ENCODE data around the gene RASSF9.

DNA sequence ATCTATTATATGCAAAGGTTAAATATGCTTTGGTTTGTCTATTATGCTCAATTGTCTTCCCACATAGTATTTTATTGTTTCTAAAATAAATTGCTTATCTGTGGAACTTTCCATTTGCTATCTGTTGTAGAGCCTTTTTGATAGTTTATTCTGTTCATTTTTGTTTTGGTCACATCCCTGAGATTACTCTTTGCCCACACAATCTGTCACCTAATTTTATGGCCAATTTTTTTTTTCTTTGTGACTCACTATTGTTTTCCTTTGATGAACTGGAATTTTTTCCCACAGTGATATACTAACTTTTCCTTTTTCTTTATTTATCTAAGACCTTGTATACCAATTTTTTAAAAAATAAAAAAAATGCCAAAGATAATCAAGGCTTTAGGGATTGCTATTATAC is 61.1 kb downstream of the RASSF9 start:
- TF ChIP-seq FOXK2 (IDR thresholded peaks at IDR 0.05): no peak
- TF ChIP-seq FOXM1 (IDR thresholded peaks at IDR 0.05; ENCODE audit: borderline replicate concordance): no peak
- TF ChIP-seq FOXA1 (IDR thresholded peaks at IDR 0.05): no peak
- TF ChIP-seq SP1 (IDR thresholded peaks at IDR 0.05): no peak
- TF ChIP-seq HDGF (IDR thresholded peaks at IDR 0.05; ENCODE audit: borderline replicate concordance): no peak
- no peak for TF ChIP-seq ELF4 (IDR thresholded peaks at IDR 0.05)
- TF ChIP-seq NFRKB (IDR thresholded peaks at IDR 0.05): no peak
- no peak for TF ChIP-seq SUZ12 (IDR thresholded peaks at IDR 0.05)
- no peak for TF ChIP-seq LEF1 (IDR thresholded peaks at IDR 0.05; ENCODE audit: borderline replicate concordance)
- no peak for TF ChIP-seq L3MBTL2 (conservative IDR thresholded peaks at IDR 0.05)
- no peak for TF ChIP-seq TARDBP (IDR thresholded peaks at IDR 0.05)
- no peak for TF ChIP-seq ZNF384 (IDR thresholded peaks at IDR 0.05)
- TF ChIP-seq CTBP1 (IDR thresholded peaks at IDR 0.05; ENCODE audit: borderline replicate concordance): no peak
